Adipose tissue (tissue), 3 donors: ENCODE measurements around the gene CTNND2. TPM values are rescaled to one million over a fixed set of nuclear protein-coding genes. Genes with fewer than 3 reads are reported as not detected.

Experiments used
- H3K27ac ChIP-seq: one replicate; pipeline ENCODE4 v1.5.1; 2013; ENCODE audit warnings: low read depth, low read length
- WGBS, 3 donors: extraction: QIAGEN DNeasy Blood & Tissue Kit; methylation state at CpG; one replicate each; pipeline ENCODE4 v1.1.7; 2013; 5-methylcytosine and 5-hydroxymethylcytosine counted together
- polyA plus RNA-seq, 3 donors: library from polyadenylated mRNA; stranded (reverse); fragments of 200-250 nt; gene quantifications; one replicate each; pipeline ENCODE4 v1.2.3, GENCODE V29; 2013
- donor health status: healthy with polysubstance abuse.
- donor health status: Bipolar disorder and iron deficiency.
- donor health status: healthy.

CTNND2 gene
- polyA plus RNA-seq, 3 donors = 0.11 to 14.2 (median 0.18) TPM

GRCh38 chr5:11293523-11293922, 610.7 kb downstream of the CTNND2 start:
- WGBS, 3 donors = 21 to 71% (median 54%) methylated on average over 2 of the region's 2 CpGs
- H3K27ac ChIP-seq = no peak overlapping the region

GRCh38 chr5:11292648-11293356, 611.4 kb downstream of the CTNND2 start:
- no peak overlapping the region for H3K27ac ChIP-seq
- 26 to 93% (median 83%) methylated on average over 1 of the region's 1 CpG for WGBS, 3 donors

- H3K27ac ChIP-seq = no peak overlapping the region
- WGBS, 3 donors = 75 to 91% (median 79%) methylated on average over 5 of the region's 5 CpGs
These were observed 614.5 kb downstream of the CTNND2 start for GRCh38 chr5:11289733-11290132.

GRCh38 chr5:11289208-11289607, 615.0 kb downstream of the CTNND2 start:
- no peak overlapping the region for H3K27ac ChIP-seq
- 68 to 72% (median 69%) methylated on average over 4 of the region's 4 CpGs for WGBS, 3 donors

GRCh38 chr5:11281842-11282241, 622.4 kb downstream of the CTNND2 start:
- 93 to 98% (median 94%) methylated on average over 5 of the region's 5 CpGs for WGBS, 3 donors
- H3K27ac ChIP-seq = no peak overlapping the region

- WGBS, 3 donors = 85 to 95% (median 91%) methylated on average over 4 of the region's 4 CpGs
- no peak overlapping the region for H3K27ac ChIP-seq
These were observed 626.9 kb downstream of the CTNND2 start for GRCh38 chr5:11277323-11277722.

GRCh38 chr5:11273180-11273903, 630.9 kb downstream of the CTNND2 start:
- H3K27ac ChIP-seq = no peak overlapping the region
- 67 to 82% (median 70%) methylated on average over 11 of the region's 11 CpGs for WGBS, 3 donors

- 84 to 89% (median 89%) methylated on average over 3 of the region's 3 CpGs for WGBS, 3 donors
- no peak overlapping the region for H3K27ac ChIP-seq
These were observed 634.7 kb downstream of the CTNND2 start for GRCh38 chr5:11269515-11269914.

- 54 to 88% (median 85%) methylated on average over 6 of the region's 6 CpGs for WGBS, 3 donors
- no peak overlapping the region for H3K27ac ChIP-seq
These were observed 635.4 kb downstream of the CTNND2 start for GRCh38 chr5:11268891-11269290.

GRCh38 chr5:11266331-11266730, 637.9 kb downstream of the CTNND2 start:
- WGBS, 3 donors = 92 to 96% (median 96%) methylated on average over 2 of the region's 2 CpGs
- H3K27ac ChIP-seq = no peak overlapping the region

GRCh38 chr5:11261241-11261640, 643.0 kb downstream of the CTNND2 start:
- no peak overlapping the region for H3K27ac ChIP-seq
- 68 to 76% (median 72%) methylated on average over 6 of the region's 6 CpGs for WGBS, 3 donors

- 88 to 97% (median 96%) methylated on average over 5 of the region's 5 CpGs for WGBS, 3 donors
These were observed 646.2 kb downstream of the CTNND2 start for GRCh38 chr5:11258001-11258400.

GRCh38 chr5:11252523-11252922, 651.7 kb downstream of the CTNND2 start:
- no peak overlapping the region for H3K27ac ChIP-seq

More at GRCh38 chr5:11258001-11258400, 646.2 kb downstream of the CTNND2 start:
- H3K27ac ChIP-seq = no peak overlapping the region

- no peak overlapping the region for H3K27ac ChIP-seq
- 23 to 74% (median 35%) methylated on average over 1 of the region's 1 CpG for WGBS, 3 donors
These were observed 652.2 kb downstream of the CTNND2 start for GRCh38 chr5:11252075-11252474.

- 57 to 72% (median 61%) methylated on average over 6 of the region's 6 CpGs for WGBS, 3 donors
- no peak overlapping the region for H3K27ac ChIP-seq
These were observed 653.0 kb downstream of the CTNND2 start for GRCh38 chr5:11251247-11251646.

- 50 to 74% (median 57%) methylated on average over 4 of the region's 4 CpGs for WGBS, 3 donors
- no peak overlapping the region for H3K27ac ChIP-seq
These were observed 655.3 kb downstream of the CTNND2 start for GRCh38 chr5:11248966-11249365.

GRCh38 chr5:11247224-11247623, 657.0 kb downstream of the CTNND2 start:
- WGBS, 3 donors = 89 to 97% (median 90%) methylated on average over 3 of the region's 3 CpGs
- no peak overlapping the region for H3K27ac ChIP-seq

- H3K27ac ChIP-seq = no peak overlapping the region
- WGBS, 3 donors = 90 to 93% (median 92%) methylated on average over 2 of the region's 2 CpGs
These were observed 663.7 kb downstream of the CTNND2 start for GRCh38 chr5:11240293-11241190.
